NB4 (cell line): ENCODE results near the gene TSPAN18.

Source experiments
- DNase-seq: peaks from one replicate; pipeline ENCODE4 v3.0.0; 2010; ENCODE audit warnings: low read depth
- H3K4me3 ChIP-seq: one replicate; pipeline ENCODE4 v1.5.1; 2011; ENCODE audit warnings: mild to moderate bottlenecking, low read depth, low read length, moderate library complexity
- CTCF ChIP-seq: IDR thresholded peaks from one replicate; pipeline ENCODE4 v1.5.1; 2012; ENCODE audit warnings: low read depth, low read length
- MYC ChIP-seq: IDR thresholded peaks from 2 replicates; pipeline ENCODE4 v1.6.1; 2011; ENCODE audit warnings: low read depth, low read length
- POLR2A ChIP-seq: IDR thresholded peaks from 2 replicates; pipeline ENCODE4 v1.6.1; 2011; ENCODE audit warnings: mild to moderate bottlenecking; ENCODE audit not compliant: insufficient read length; ENCODE audit errors: extremely low read depth
- TF ChIP-seq, protein P1 (sequence below): IDR thresholded peaks from 2 replicates; pipeline ENCODE4 v1.6.1; 2011; ENCODE audit warnings: low read depth, low read length

TSPAN18 gene

DNA sequence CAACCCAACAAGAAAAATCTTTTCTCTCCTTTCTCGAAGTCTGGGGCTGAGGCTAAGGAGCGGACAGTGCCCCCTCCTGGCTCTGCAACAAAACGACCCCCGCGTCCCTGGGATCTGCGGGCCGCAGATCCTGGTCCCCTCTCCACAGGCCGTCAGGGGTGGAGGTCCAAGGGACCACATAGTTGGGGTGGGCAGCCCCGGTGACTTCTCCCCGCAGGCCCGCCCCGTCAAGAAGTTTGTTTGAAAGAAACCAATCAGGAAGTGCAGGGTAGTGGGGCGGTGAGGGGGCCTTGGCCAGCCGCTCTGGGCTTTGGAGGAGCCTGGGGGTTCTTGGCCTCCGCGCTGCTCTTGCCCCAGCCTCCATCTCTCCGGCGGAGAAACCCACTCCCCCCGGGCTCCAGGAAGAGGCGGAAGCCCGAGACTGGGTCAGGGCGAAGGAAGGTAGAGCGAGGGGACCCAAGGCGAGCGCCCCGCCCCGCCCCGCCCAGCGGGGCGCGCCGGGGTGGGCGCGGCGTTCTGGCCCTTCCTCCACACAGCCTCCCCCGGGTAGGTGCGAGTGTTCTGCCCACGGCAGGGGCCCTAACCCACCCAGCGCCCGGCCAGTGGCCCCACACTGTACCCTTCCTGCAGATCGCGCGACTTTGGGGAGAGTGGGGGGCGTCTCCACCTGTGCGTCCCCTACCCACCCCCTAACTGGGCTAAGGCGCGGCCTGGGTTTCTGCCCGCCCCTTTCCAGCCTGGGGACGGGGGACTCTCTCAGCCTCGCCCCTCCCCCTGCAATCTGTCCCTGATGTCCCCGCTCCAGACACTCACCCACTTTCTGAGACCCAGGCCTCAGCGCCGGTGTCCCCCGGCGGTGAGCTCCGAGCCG, 222.6 kb downstream of the TSPAN18 start:
- peak overlapping the region; percentile 78 for H3K4me3 ChIP-seq
- TF ChIP-seq MYC (no peak), POLR2A (no peak), CTCF (peak; percentile 65)
- TF ChIP-seq, protein P1, sequence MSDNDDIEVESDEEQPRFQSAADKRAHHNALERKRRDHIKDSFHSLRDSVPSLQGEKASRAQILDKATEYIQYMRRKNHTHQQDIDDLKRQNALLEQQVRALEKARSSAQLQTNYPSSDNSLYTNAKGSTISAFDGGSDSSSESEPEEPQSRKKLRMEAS, result no peak
- DNase-seq, result peak; percentile 78

DNA sequence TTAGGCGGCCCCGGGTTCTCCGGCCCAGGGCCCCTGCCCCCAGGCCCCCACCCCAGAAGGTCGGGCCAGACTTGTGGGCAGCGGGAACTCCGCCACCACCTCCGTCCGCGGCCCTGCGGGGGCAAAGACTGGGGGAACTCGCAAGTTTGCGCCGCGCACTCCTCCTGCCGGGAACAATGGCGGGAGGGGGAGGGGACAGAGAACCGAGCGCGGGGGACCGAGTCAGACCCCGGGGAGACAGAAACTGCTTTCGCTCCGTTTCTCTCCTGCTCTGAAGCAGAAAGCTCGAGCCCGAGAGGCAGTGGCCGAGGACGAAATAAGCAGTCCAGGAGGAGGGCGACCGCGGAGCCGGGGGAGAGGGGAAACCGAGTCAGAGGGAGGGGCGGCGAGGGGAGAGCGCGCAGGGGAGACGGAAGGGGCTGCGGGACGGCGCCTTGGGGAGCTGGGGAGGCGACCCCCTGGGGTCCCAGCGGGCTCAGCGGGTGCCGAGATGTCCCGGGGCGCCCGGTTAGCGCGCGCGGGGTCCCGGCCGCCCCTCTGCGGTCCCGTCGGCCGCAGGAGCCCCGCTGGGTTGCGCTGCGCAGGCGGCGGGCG, 223.4 kb downstream of the TSPAN18 start:
- peak overlapping the region; percentile 78 for H3K4me3 ChIP-seq
- DNase-seq, result peak; percentile 58
- TF ChIP-seq, protein P1, result no peak
- no peak for TF ChIP-seq POLR2A
- no peak for TF ChIP-seq CTCF
- TF ChIP-seq MYC, result no peak

GRCh38 chr11:44950625-44951476, 224.1 kb downstream of the TSPAN18 start, which contains the start of gene TP53I11:
Gene TP53I11 (minus strand): TSS chr11:44950883. CDS start chr11:44938335, 12,548 bp downstream.
- peak; percentile 56 for TF ChIP-seq CTCF
- TF ChIP-seq, protein P1, result no peak
- TF ChIP-seq POLR2A, result peak; percentile 40
- peak; percentile 92 for DNase-seq
- H3K4me3 ChIP-seq, result peak within 1 kb of the TSS; percentile 78

DNA sequence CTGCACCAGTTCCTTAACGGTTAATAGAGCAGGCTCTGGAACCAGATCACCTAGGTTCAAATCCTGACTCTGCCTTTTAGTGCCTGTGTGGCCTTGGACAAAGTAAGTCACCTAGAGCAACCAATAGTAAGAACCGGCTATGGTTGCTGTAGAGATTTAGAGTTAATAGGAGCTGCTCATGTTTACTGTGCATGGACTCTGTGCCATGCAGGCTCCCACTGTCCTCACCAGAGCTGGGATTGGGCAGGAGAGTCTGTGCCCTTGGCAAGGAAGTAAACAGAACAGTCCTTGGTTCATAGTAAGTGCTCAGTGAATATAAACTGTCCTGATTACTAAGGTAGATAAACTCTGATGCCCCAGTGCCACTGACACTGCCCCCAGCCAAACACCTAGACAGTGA, 225.3 kb downstream of the TSPAN18 start:
- H3K4me3 ChIP-seq, result no peak overlapping the region
- TF ChIP-seq, protein P1, result no peak
- TF ChIP-seq CTCF (no peak), MYC (no peak), POLR2A (no peak)
- no peak for DNase-seq

- H3K4me3 ChIP-seq, result no peak overlapping the region
- DNase-seq, result no peak
- TF ChIP-seq MYC (no peak), CTCF (no peak)
- TF ChIP-seq, protein P1, result no peak
Measured at GRCh38 chr11:44952500-44953260, 225.9 kb downstream of the TSPAN18 start.
